ENCODE data around the gene VTI1A. TPM values are rescaled to one million over a fixed set of nuclear protein-coding genes. Genes with fewer than 3 reads are reported as not detected.

VTI1A gene
- total RNA-seq, 2 donors from 2014 or later: 34.1 to 38.6 TPM

- Histone ChIP-seq H3K9ac (ENCODE audit: low read depth in 2 of 2, low read length in 2 of 2) (no peak overlapping the region), H3K9me3 (no peaks in the 10 kb centered on the region), H3K27ac (no peak overlapping the region), H3K4me1 (no peaks in the 10 kb centered on the region), H3K27me3 (no peaks in the 10 kb centered on the region), H3K4me3 (no peak overlapping the region), H3K36me3 (no peaks in the 10 kb centered on the region)
- TF ChIP-seq CTCF (IDR thresholded peaks at IDR 0.05): no peak
- intact Hi-C loops (cut with DNase I): no loop called here
- DNase-seq: no peak
These were observed 99.5 kb downstream of the VTI1A start for GRCh38 chr10:112546474-112546873.

GRCh38 chr10:112548535-112549276, 101.7 kb downstream of the VTI1A start:
- TF ChIP-seq CTCF (IDR thresholded peaks at IDR 0.05): no peak
- H3K4me3 ChIP-seq: no peak overlapping the region
- no peak overlapping the region for H3K27ac ChIP-seq
- intact Hi-C loops (cut with DNase I): no loop called here
- no peaks in the 10 kb centered on the region for H3K4me1 ChIP-seq
- H3K9me3 ChIP-seq: no peaks in the 10 kb centered on the region
- H3K27me3 ChIP-seq: no peaks in the 10 kb centered on the region
- no peak for DNase-seq
- no peak overlapping the region for H3K9ac ChIP-seq (ENCODE audit: low read depth in 2 of 2, low read length in 2 of 2)
- H3K36me3 ChIP-seq: no peaks in the 10 kb centered on the region

- no peak for TF ChIP-seq CTCF (IDR thresholded peaks at IDR 0.05)
- DNase-seq: no peak
- no peak overlapping the region for H3K4me3 ChIP-seq
- H3K9ac ChIP-seq (ENCODE audit: low read depth in 2 of 2, low read length in 2 of 2): no peak overlapping the region
- H3K9me3 ChIP-seq: no peaks in the 10 kb centered on the region
- intact Hi-C loops (cut with DNase I): no loop called here
- H3K36me3 ChIP-seq: no peaks in the 10 kb centered on the region
- H3K27ac ChIP-seq: no peak overlapping the region
- no peaks in the 10 kb centered on the region for H3K27me3 ChIP-seq
- no peaks in the 10 kb centered on the region for H3K4me1 ChIP-seq
These were observed 105.6 kb downstream of the VTI1A start for GRCh38 chr10:112552593-112553110.

- Histone ChIP-seq H3K9me3 (no peaks in the 10 kb centered on the region), H3K4me3 (no peak overlapping the region), H3K4me1 (no peaks in the 10 kb centered on the region), H3K36me3 (no peaks in the 10 kb centered on the region), H3K9ac (ENCODE audit: low read depth in 2 of 2, low read length in 2 of 2) (no peak overlapping the region), H3K27ac (no peak overlapping the region), H3K27me3 (no peaks in the 10 kb centered on the region)
- no peak for TF ChIP-seq CTCF (IDR thresholded peaks at IDR 0.05)
- DNase-seq: no peak
- intact Hi-C loops (cut with DNase I): no loop called here
These were observed 106.3 kb downstream of the VTI1A start for GRCh38 chr10:112553315-112553714.

- no peak overlapping the region for H3K9ac ChIP-seq (ENCODE audit: low read depth in 2 of 2, low read length in 2 of 2)
- H3K27ac ChIP-seq: no peak overlapping the region
- no peak for TF ChIP-seq CTCF (IDR thresholded peaks at IDR 0.05)
- no peaks in the 10 kb centered on the region for H3K9me3 ChIP-seq
- no peaks in the 10 kb centered on the region for H3K27me3 ChIP-seq
- no peak for DNase-seq
- no peaks in the 10 kb centered on the region for H3K4me1 ChIP-seq
- H3K4me3 ChIP-seq: no peak overlapping the region
- intact Hi-C loops (cut with DNase I): no loop called here
- no peaks in the 10 kb centered on the region for H3K36me3 ChIP-seq
These were observed 107.2 kb downstream of the VTI1A start for GRCh38 chr10:112554263-112554662.
